IMR-90 (cell line): Measurements from ENCODE around the gene DACH1. TPM values are rescaled to one million over a fixed set of nuclear protein-coding genes. Genes with fewer than 3 reads are reported as not detected.

Source experiments
- ATAC-seq: fragments of 200-7000 bp; cut with Tn5 transposase; 2 replicates; pipeline ENCODE4 v1.9.1; 2020; ENCODE audit warnings: low read depth, mild to moderate bottlenecking, moderate library complexity
- BruUV-seq: library from RNA; stranded (reverse); fragments of 400-500 nt; replicated peaks from 2 replicates; lab custom pipeline; 2021; lab: Mats Ljungman, UMichigan
- CTCF ChIA-PET: fragments of 300-600 bp; formaldehyde crosslinking; extraction: SDS; loops from one replicate; lab custom pipeline; 2021; ENCODE audit warnings: antibody characterized with exemption; lab: Yijun Ruan, JAX
- POLR2A ChIA-PET: fragments of 300-600 bp; sonication (Branson Sonifier 250); formaldehyde crosslinking; loops from one replicate; lab custom pipeline; 2022; ENCODE audit warnings: antibody characterized with exemption; ENCODE audit not compliant: unreplicated experiment; lab: Charles Lee
- DNase-seq: peaks from one replicate; pipeline ENCODE4 v3.0.0; 2013
- H2AFZ ChIP-seq: replicated peaks from 2 replicates; pipeline ENCODE3; 2013; ENCODE audit warnings: low read length, mild to moderate bottlenecking; ENCODE audit not compliant: poor library complexity
- H2AK5ac ChIP-seq: 2 replicates; pipeline ENCODE4 v1.6.1; 2013; ENCODE audit warnings: low read depth, low read length, inconsistent platforms
- H2AK9ac ChIP-seq: replicated peaks from 2 replicates; pipeline ENCODE3; 2013; ENCODE audit warnings: mild to moderate bottlenecking, low read depth, low read length, moderate library complexity; ENCODE audit not compliant: poor library complexity
- H2BK120ac ChIP-seq: 2 replicates; pipeline ENCODE4 v1.6.1; 2013; ENCODE audit warnings: low read depth, low read length, inconsistent platforms
- H2BK15ac ChIP-seq: 3 replicates; pipeline ENCODE4 v1.6.1; 2013; ENCODE audit warnings: low read depth, low read length, inconsistent platforms
- H2BK20ac ChIP-seq: 2 replicates; pipeline ENCODE4 v1.6.1; 2013; ENCODE audit warnings: low read depth, mild to moderate bottlenecking, inconsistent platforms, low read length, moderate library complexity
- H2BK5ac ChIP-seq: 2 replicates; pipeline ENCODE4 v1.6.1; 2013; ENCODE audit warnings: mild to moderate bottlenecking, low read depth, low read length, inconsistent platforms; ENCODE audit not compliant: poor library complexity, severe bottlenecking
- H3K14ac ChIP-seq: replicated peaks from 2 replicates; pipeline ENCODE4 v1.6.1; 2013; ENCODE audit warnings: low read depth, low read length, inconsistent platforms
- H3K18ac ChIP-seq: 2 replicates; pipeline ENCODE4 v1.6.1; 2013; ENCODE audit warnings: low read depth, low read length, control low read depth
- H3K23ac ChIP-seq: 2 replicates; pipeline ENCODE4 v1.6.1; 2013; ENCODE audit warnings: low read depth, low read length, inconsistent platforms
- H3K27ac ChIP-seq: 2 replicates; pipeline ENCODE4 v1.5.1; 2013; ENCODE audit warnings: mild to moderate bottlenecking, control low read depth, low read length; ENCODE audit not compliant: insufficient read depth
- H3K27me3 ChIP-seq: 2 replicates; pipeline ENCODE4 v1.6.1; 2013; ENCODE audit warnings: low read length; ENCODE audit not compliant: control insufficient read depth, insufficient read depth
- H3K36me3 ChIP-seq: 2 replicates; pipeline ENCODE4 v1.6.1; 2013; ENCODE audit warnings: low read length, mixed read lengths; ENCODE audit not compliant: control insufficient read depth, insufficient read depth
- H3K4ac ChIP-seq: 2 replicates; pipeline ENCODE4 v1.6.1; 2013; ENCODE audit warnings: low read depth, low read length, inconsistent platforms
- H3K4me1 ChIP-seq: 2 replicates; pipeline ENCODE4 v1.6.1; 2013; ENCODE audit warnings: low read length, mixed read lengths; ENCODE audit not compliant: control insufficient read depth, insufficient read depth
- H3K4me2 ChIP-seq: 2 replicates; pipeline ENCODE4 v1.6.1; 2013; ENCODE audit warnings: low read depth, mild to moderate bottlenecking, control low read depth, low read length, moderate library complexity
- H3K4me3 ChIP-seq: 2 replicates; pipeline ENCODE4 v1.5.1; 2013; ENCODE audit warnings: low read depth, mild to moderate bottlenecking, control low read depth, low read length, moderate library complexity; ENCODE audit not compliant: insufficient read depth
- H3K56ac ChIP-seq: 2 replicates; pipeline ENCODE4 v1.6.1; 2013; ENCODE audit warnings: low read length, inconsistent platforms; ENCODE audit not compliant: insufficient read depth; ENCODE audit errors: extremely low read depth
- H3K79me1 ChIP-seq, 2 experiments: 2 replicates each; pipeline ENCODE4 v1.6.1; 2013; ENCODE audit warnings: low read length in 2 of 2, inconsistent platforms in 1 of 2, low read depth in 1 of 2
- H3K9ac ChIP-seq: 2 replicates; pipeline ENCODE4 v1.6.1; 2013; ENCODE audit warnings: low read depth, low read length, control low read depth
- H3K9me1 ChIP-seq: 2 replicates; pipeline ENCODE4 v1.6.1; 2013; ENCODE audit warnings: low read length, inconsistent platforms; ENCODE audit not compliant: insufficient read depth
- H3K9me3 ChIP-seq: 2 replicates; pipeline ENCODE4 v1.6.1; 2013; ENCODE audit warnings: low read length; ENCODE audit not compliant: control insufficient read depth, insufficient read depth
- H4K20me1 ChIP-seq: 2 replicates; pipeline ENCODE4 v1.6.1; 2013; ENCODE audit warnings: low read length, inconsistent platforms; ENCODE audit not compliant: insufficient read depth
- H4K5ac ChIP-seq: 2 replicates; pipeline ENCODE4 v1.6.1; 2013; ENCODE audit warnings: mild to moderate bottlenecking, low read depth, low read length, control low read depth
- H4K8ac ChIP-seq, 2 experiments: 2 replicates each; pipeline ENCODE4 v1.6.1; 2013; ENCODE audit warnings: low read depth in 2 of 2, low read length in 2 of 2, control low read depth in 1 of 2, inconsistent platforms in 1 of 2
- H4K91ac ChIP-seq: 2 replicates; pipeline ENCODE4 v1.6.1; 2013; ENCODE audit warnings: low read depth, low read length, inconsistent platforms; ENCODE audit not compliant: insufficient read depth
- CEBPB ChIP-seq: IDR thresholded peaks from 2 replicates; pipeline ENCODE4 v1.6.1; 2012; ENCODE audit warnings: low read depth, low read length, improper control_type of control experiment
- ELK1 ChIP-seq: fragments of 150-350 bp; IDR thresholded peaks from 2 replicates; pipeline ENCODE4 v1.6.1; 2016; ENCODE audit warnings: low read depth, mild to moderate bottlenecking, low read length, moderate library complexity, borderline replicate concordance
- MAFK ChIP-seq: IDR thresholded peaks from 2 replicates; pipeline ENCODE4 v1.6.1; 2012; ENCODE audit warnings: low read depth, low read length, improper control_type of control experiment
- POLR2A ChIP-seq: IDR thresholded peaks from 2 replicates; pipeline ENCODE4 v1.6.1; 2012; ENCODE audit warnings: mild to moderate bottlenecking, low read depth, low read length
- RAD21 ChIP-seq: IDR thresholded peaks from 2 replicates; pipeline ENCODE4 v1.6.1; 2012; ENCODE audit warnings: low read length, improper control_type of control experiment
- RFX5 ChIP-seq: IDR thresholded peaks from 2 replicates; pipeline ENCODE4 v1.8.0; 2012; ENCODE audit warnings: low read depth, mild to moderate bottlenecking, low read length, moderate library complexity
- dilution Hi-C: fragments of 300-500 bp; cut with HindIII; formaldehyde crosslinking; loops from one replicate; pipeline ENCODE4 v1.14.3; 2018; ENCODE audit warnings: low sequenced_read_pairs; ENCODE audit not compliant: unreplicated experiment
- in situ Hi-C: fragments of 300-500 bp; cut with MboI; formaldehyde crosslinking; loops from 3 replicates; pipeline ENCODE4 v1.14.3; 2019; ENCODE audit warnings: low sequenced_read_pairs, inconsistent platforms, mixed read lengths
- intact Hi-C: fragments of 100-400 bp; cut with micrococcal nuclease; formaldehyde crosslinking; loops from 2 replicates; pipeline ENCODE4 v1.10.0; 2022
- polyA plus RNA-seq, 3 experiments: library from polyadenylated mRNA; depleted of rRNA; stranded (reverse); fragments of >200 nt; gene quantifications; 2 replicates each; pipeline ENCODE4 v1.2.3, GENCODE V29; 2012; ENCODE audit warnings: low replicate concordance in 1 of 3
- total RNA-seq: library from RNA; depleted of rRNA; stranded (reverse); fragments of >200 nt; gene quantifications from 2 replicates; pipeline ENCODE4 v1.2.3, GENCODE V29; 2012

DACH1 gene
- total and polyA plus RNA-seq, 2 of the 4 experiments (the other 2 are of a cell fraction) = not detected

GRCh38 chr13:71619096-71619495 is 247.9 kb downstream of the DACH1 start:
- no peak overlapping the region for H4K91ac ChIP-seq
- DNase-seq = no peak
- no peak overlapping the region for H2BK120ac ChIP-seq
- no peak overlapping the region for H3K27ac ChIP-seq
- H3K9me1 ChIP-seq = no peaks in the 10 kb centered on the region
- no peak overlapping the region for H2BK20ac ChIP-seq
- dilution Hi-C loops (no loop called here), intact Hi-C loops (no loop called here), in situ Hi-C loops (no loop called here)
- no peaks in the 10 kb centered on the region for H4K20me1 ChIP-seq
- no peaks in the 10 kb centered on the region for H3K36me3 ChIP-seq
- H3K4me1 ChIP-seq = no peaks in the 10 kb centered on the region
- no peak overlapping the region for H3K14ac ChIP-seq
- no peak overlapping the region for H2AK9ac ChIP-seq
- no peaks in the 10 kb centered on the region for H3K79me1 ChIP-seq
- BruUV-seq = no TSS peak
- no peak overlapping the region for H4K8ac ChIP-seq
- no peak overlapping the region for H3K4ac ChIP-seq
- H2AFZ ChIP-seq = no peak overlapping the region
- H3K4me3 ChIP-seq = no peak overlapping the region
- no peak overlapping the region for H3K18ac ChIP-seq
- no peak for TF ChIP-seq CEBPB
- TF ChIP-seq RAD21 = no peak
- no peak for TF ChIP-seq POLR2A
- no peak for TF ChIP-seq RFX5
- TF ChIP-seq ELK1 = no peak
- no peak for TF ChIP-seq MAFK
- H3K9me3 ChIP-seq = no peaks in the 10 kb centered on the region
- H3K23ac ChIP-seq = no peak overlapping the region
- ChIA-PET POLR2A (no interaction called here), CTCF (no interaction called here)
- H3K56ac ChIP-seq = no peak overlapping the region
- no peak overlapping the region; the same call in 1 of the 2 replicates for H3K4me2 ChIP-seq
- no peak overlapping the region for H2BK5ac ChIP-seq
- no peak overlapping the region for H4K5ac ChIP-seq
- H3K27me3 ChIP-seq = no peaks in the 10 kb centered on the region
- H3K9ac ChIP-seq = no peak overlapping the region
- no peak for ATAC-seq
- H2AK5ac ChIP-seq = no peak overlapping the region
- no peak overlapping the region for H2BK15ac ChIP-seq
